Colonic mucosa (tissue), 4 donors: Measurements from ENCODE around the gene ABCA7. TPM values are rescaled to one million over a fixed set of nuclear protein-coding genes. Genes with fewer than 3 reads are reported as not detected.

ENCODE experiments used
- DNase-seq: peaks from one replicate; pipeline ENCODE4 v3.0.0-alpha.2; 2020
- H3K27ac ChIP-seq: fragments of 200-600 bp; one replicate; pipeline ENCODE4 v1.8.0; 2021
- H3K27me3 ChIP-seq: fragments of 200-600 bp; one replicate; pipeline ENCODE4 v1.8.0; 2021
- H3K36me3 ChIP-seq: fragments of 200-600 bp; one replicate; pipeline ENCODE4 v1.8.0; 2021
- H3K4me1 ChIP-seq: fragments of 200-600 bp; one replicate; pipeline ENCODE4 v1.8.0; 2021; ENCODE audit warnings: mild to moderate bottlenecking
- H3K4me3 ChIP-seq: fragments of 200-600 bp; one replicate; pipeline ENCODE4 v1.8.0; 2021
- H3K9ac ChIP-seq, 2 donors: one replicate each; pipeline ENCODE4 v1.7.0; 2013; ENCODE audit warnings: control low read depth in 2 of 2, low read depth in 2 of 2, low read length in 2 of 2
- H3K9me3 ChIP-seq: fragments of 200-600 bp; one replicate; pipeline ENCODE4 v1.8.0; 2021
- CTCF ChIP-seq: fragments of 200-600 bp; IDR thresholded peaks from one replicate; pipeline ENCODE4 v1.8.0; 2022; ENCODE audit warnings: antibody characterized with exemption, mild to moderate bottlenecking
- intact Hi-C: fragments of 100-400 bp; cut with DNase I; formaldehyde crosslinking; loops from one replicate; pipeline ENCODE4 v1.14.1; 2022
- total RNA-seq, 2 donors: library from RNA; stranded (reverse); fragmentation: NEBNext Ultra II Directional in 1 of 2; extraction: Animal tissue kit (Norgen Biotek cat#: 25700) in 1 of 2; gene quantifications; one replicate each; pipeline ENCODE4 v1.2.1, GENCODE V29; 2021
- donor health status: healthy.
- donor health status: DM: no; HTN: no; CAD: no.
- donor health status: DM: no; HTN: no; CAD: no.

Gene ABCA7
- total RNA-seq, 2 donors from 2014 or later, result 23.9 to 31.6 TPM

DNA sequence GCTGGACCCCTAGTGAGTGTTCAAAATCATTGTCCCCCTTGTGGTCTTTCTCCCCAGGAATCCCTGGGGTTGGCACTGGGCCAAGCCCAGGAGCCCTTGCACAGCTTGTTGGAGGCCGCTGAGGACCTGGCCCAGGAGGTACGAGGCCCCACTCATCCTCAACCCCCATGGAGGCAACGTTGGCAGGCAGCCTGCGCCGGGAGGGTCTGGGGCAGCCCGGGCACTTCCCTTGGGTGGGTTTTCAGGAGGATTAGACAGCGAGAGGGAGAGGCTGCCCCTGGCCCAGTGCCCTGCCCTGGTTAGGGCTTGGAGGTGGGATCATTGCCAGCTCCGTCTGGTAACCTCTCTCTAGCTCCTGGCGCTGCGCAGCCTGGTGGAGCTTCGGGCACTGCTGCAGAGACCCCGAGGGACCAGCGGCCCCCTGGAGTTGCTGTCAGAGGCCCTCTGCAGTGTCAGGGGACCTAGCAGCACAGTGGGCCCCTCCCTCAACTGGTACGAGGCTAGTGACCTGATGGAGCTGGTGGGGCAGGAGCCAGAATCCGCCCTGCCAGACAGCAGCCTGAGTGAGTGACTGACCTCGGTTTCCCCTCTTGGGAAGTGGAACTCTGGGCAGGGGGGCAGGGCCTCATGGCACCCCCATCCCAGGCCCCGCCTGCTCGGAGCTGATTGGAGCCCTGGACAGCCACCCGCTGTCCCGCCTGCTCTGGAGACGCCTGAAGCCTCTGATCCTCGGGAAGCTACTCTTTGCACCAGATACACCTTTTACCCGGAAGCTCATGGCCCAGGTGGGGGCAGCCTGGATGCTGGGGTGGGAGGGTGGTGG is 3.0 kb downstream of the ABCA7 start:
- peak; percentile 33 for DNase-seq
- H3K4me3 ChIP-seq, result no peak overlapping the region

DNA sequence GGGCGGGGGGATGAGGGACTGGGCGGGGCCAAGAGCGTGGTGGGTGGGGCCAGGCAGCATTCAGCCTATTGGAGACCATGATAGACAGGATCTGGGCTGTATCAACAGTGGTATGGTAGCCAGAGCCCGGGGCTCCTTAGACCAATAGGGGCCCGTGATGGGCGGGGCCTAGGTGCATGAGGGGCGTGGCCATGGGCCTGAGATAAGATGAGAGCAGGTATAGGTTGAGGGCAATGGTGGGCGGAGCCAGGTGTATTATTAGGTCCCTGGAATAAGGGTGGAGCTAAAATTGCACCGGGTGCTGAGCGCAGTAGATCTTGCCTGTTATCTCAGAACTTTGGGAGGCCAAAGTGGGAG is 5.3 kb downstream of the ABCA7 start:
- intact Hi-C loops, result no loop called here
- Histone ChIP-seq H3K9me3 (no peaks in the 10 kb centered on the region), H3K27me3 (no peaks in the 10 kb centered on the region), H3K4me3 (no peak overlapping the region), H3K36me3 (no peaks in the 10 kb centered on the region), H3K9ac (no peak overlapping the region), H3K4me1 (peaks cover 19% of the 10 kb centered on the region), H3K27ac (no peak overlapping the region)
- no peak for TF ChIP-seq CTCF
- DNase-seq, result peak; percentile 57

More for the DNA sequence above, 3.0 kb downstream of the ABCA7 start:
- Histone ChIP-seq H3K36me3 (no peaks in the 10 kb centered on the region), H3K4me1 (peaks cover 19% of the 10 kb centered on the region), H3K27me3 (no peaks in the 10 kb centered on the region), H3K9me3 (no peaks in the 10 kb centered on the region), H3K27ac (peak overlapping the region; percentile 76), H3K9ac (peak overlapping the region; percentile 38 to 64)
- intact Hi-C loops, result no loop called here
- TF ChIP-seq CTCF, result no peak

DNA sequence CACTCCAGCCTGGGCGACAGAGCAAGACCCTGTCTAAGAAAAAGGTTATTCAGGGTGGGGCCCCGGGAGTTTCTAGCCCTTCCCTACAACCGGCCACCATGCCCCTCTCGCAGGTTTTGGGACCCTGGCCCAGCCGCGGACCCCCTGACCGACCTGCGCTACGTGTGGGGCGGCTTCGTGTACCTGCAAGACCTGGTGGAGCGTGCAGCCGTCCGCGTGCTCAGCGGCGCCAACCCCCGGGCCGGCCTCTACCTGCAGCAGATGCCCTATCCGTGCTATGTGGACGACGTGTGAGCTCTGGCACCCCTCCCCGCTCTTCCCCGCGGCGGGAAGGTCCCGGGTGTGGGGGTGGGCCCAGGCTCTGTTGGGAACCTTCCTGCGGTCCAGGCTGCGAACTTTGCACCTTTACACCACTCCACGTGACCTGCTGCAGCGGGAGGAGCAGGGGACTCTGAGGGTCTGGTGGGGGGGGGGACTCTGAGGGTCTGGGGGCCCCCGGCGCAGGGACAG is 6.3 kb downstream of the ABCA7 start:
- Histone ChIP-seq H3K27me3 (no peaks in the 10 kb centered on the region), H3K27ac (no peak overlapping the region), H3K36me3 (no peaks in the 10 kb centered on the region), H3K9me3 (no peaks in the 10 kb centered on the region), H3K9ac (no peak overlapping the region), H3K4me3 (no peak overlapping the region), H3K4me1 (peaks cover 11% of the 10 kb centered on the region)
- intact Hi-C loops, result no loop called here
- no peak for DNase-seq
- no peak for TF ChIP-seq CTCF

- Histone ChIP-seq H3K27ac (no peak overlapping the region), H3K4me3 (no peak overlapping the region), H3K36me3 (no peaks in the 10 kb centered on the region), H3K9me3 (no peaks in the 10 kb centered on the region), H3K27me3 (no peaks in the 10 kb centered on the region), H3K4me1 (peaks cover 4% of the 10 kb centered on the region), H3K9ac (no peak overlapping the region)
- no peak for DNase-seq
- TF ChIP-seq CTCF, result no peak
- intact Hi-C loops, result no loop called here
Observed at GRCh38 chr19:1046836-1047695, 7.2 kb downstream of the ABCA7 start.

DNA sequence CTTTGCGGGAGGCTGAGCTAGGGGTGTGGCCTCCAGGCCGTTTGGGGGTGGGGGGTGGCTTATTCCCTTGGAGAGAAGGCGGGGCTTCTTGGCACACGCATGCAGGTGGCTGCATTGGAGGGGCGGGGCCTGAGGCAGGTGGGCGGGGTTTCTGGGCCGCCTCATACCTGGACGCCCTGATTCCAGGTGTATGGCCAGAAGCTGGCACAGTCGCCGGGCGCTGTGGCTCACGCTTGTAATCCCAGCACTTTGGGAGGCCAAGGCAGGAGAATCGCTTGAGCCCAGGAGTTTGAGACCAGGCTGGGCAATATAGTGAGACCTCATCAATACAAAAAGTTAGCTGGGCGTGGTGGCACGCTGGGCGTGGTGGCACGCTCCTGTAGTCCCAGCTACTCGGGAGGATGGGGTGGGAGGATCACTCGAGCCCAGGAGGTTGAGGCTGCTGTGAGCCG is 7.8 kb downstream of the ABCA7 start:
- no peak overlapping the region for H3K9ac ChIP-seq

More for the DNA sequence above, 7.8 kb downstream of the ABCA7 start:
- no peak for TF ChIP-seq CTCF
- Histone ChIP-seq H3K36me3 (no peaks in the 10 kb centered on the region), H3K4me1 (peaks cover 3% of the 10 kb centered on the region), H3K9me3 (no peaks in the 10 kb centered on the region), H3K27me3 (no peaks in the 10 kb centered on the region), H3K27ac (no peak overlapping the region), H3K4me3 (no peak overlapping the region)
- DNase-seq, result peak; percentile 42
- intact Hi-C loops, result no loop called here
